GM12892 (cell line): ENCODE data around the gene DEPDC7. TPM values are rescaled to one million over a fixed set of nuclear protein-coding genes. Genes with fewer than 3 reads are reported as not detected.
"Not testable (repeated sequence)": the region's sequence is repeated elsewhere in the genome, so short reads cannot be mapped to it uniquely, and the experiment has no call there.

Experiments
- DNase-seq: peaks from one replicate; pipeline ENCODE4 v3.0.0; 2011; ENCODE audit not compliant: insufficient read length
- FAIRE-seq: peaks from 2 replicates; lab custom pipeline; 2011; peaks lifted over from hg19 to GRCh38; lab: Jason Lieb, UNC
- POLR2A ChIP-seq: IDR thresholded peaks from 2 replicates; pipeline ENCODE4 v1.6.1; 2011; ENCODE audit warnings: low read depth, low read length, control low read depth
- POLR2AphosphoS5 ChIP-seq: IDR thresholded peaks from 2 replicates; pipeline ENCODE4 v1.6.1; 2011; ENCODE audit warnings: low read depth, low read length, control low read depth
- TAF1 ChIP-seq: IDR thresholded peaks from 2 replicates; pipeline ENCODE4 v1.6.1; 2011; ENCODE audit warnings: low read depth, mild to moderate bottlenecking, control low read depth, low read length, borderline replicate concordance
- polyA plus RNA-seq: library from polyadenylated mRNA; unstranded; fragments of >200 nt; gene quantifications from one replicate; pipeline ENCODE4 v1.2.1, GENCODE V29; 2012; ENCODE audit warnings: missing spikeins, inconsistent platforms; ENCODE audit not compliant: missing spikeins

DEPDC7 gene
- polyA plus RNA-seq: 0.36 TPM

GRCh38 chr11:33015621-33016551 is at the start of gene DEPDC7:
DEPDC7 (plus strand) TSS chr11:33015878; CDS start chr11:33015956, 78 bp downstream.
- peak; percentile 24 for FAIRE-seq
- peak; percentile 43 for DNase-seq
- TF ChIP-seq POLR2A (no peak), TAF1 (no peak), POLR2AphosphoS5 (no peak)

GRCh38 chr11:32968541-32968940 is 47.1 kb upstream of the DEPDC7 start:
- TF ChIP-seq POLR2AphosphoS5 (no peak), POLR2A (no peak), TAF1 (no peak)
- DNase-seq (no peak), FAIRE-seq (peak; percentile 50)

GRCh38 chr11:32972233-32972632 is 43.4 kb upstream of the DEPDC7 start:
- DNase-seq, FAIRE-seq: not testable (repeated sequence)

- FAIRE-seq (no peak), DNase-seq (no peak)
Measured at GRCh38 chr11:32972781-32973180, 42.9 kb upstream of the DEPDC7 start.

GRCh38 chr11:32982626-32983025 is 33.1 kb upstream of the DEPDC7 start:
- FAIRE-seq (no peak), DNase-seq (no peak)
- TF ChIP-seq TAF1: no peak
- TF ChIP-seq POLR2A: no peak
- no peak for TF ChIP-seq POLR2AphosphoS5

More at GRCh38 chr11:32972781-32973180, 42.9 kb upstream of the DEPDC7 start:
- TF ChIP-seq TAF1 (no peak), POLR2AphosphoS5 (no peak), POLR2A (no peak)

- no peak for DNase-seq
- FAIRE-seq: no peak
- TF ChIP-seq TAF1 (no peak), POLR2A (no peak), POLR2AphosphoS5 (no peak)
Measured at GRCh38 chr11:32983506-32983905, 32.2 kb upstream of the DEPDC7 start.

GRCh38 chr11:32985600-32985999 is 30.1 kb upstream of the DEPDC7 start:
- DNase-seq (no peak), FAIRE-seq (no peak)
- TF ChIP-seq TAF1 (no peak), POLR2AphosphoS5 (no peak), POLR2A (no peak)

GRCh38 chr11:32987851-32988250 is 27.8 kb upstream of the DEPDC7 start:
- TF ChIP-seq TAF1 (no peak), POLR2A (no peak), POLR2AphosphoS5 (no peak)
- DNase-seq: no peak
- FAIRE-seq: no peak

- TF ChIP-seq POLR2AphosphoS5 (no peak), TAF1 (no peak), POLR2A (no peak)
- no peak for DNase-seq
- no peak for FAIRE-seq
Measured at GRCh38 chr11:32990481-32990880, 25.2 kb upstream of the DEPDC7 start.

GRCh38 chr11:32991427-32991826 is 24.3 kb upstream of the DEPDC7 start:
- TF ChIP-seq TAF1 (no peak), POLR2A (no peak), POLR2AphosphoS5 (no peak)
- FAIRE-seq (no peak), DNase-seq (no peak)

- FAIRE-seq: no peak
- DNase-seq: no peak
- TF ChIP-seq POLR2AphosphoS5: no peak
Measured at GRCh38 chr11:32991898-32992297, 23.8 kb upstream of the DEPDC7 start.

- no peak for FAIRE-seq
- TF ChIP-seq POLR2AphosphoS5 (no peak), POLR2A (no peak), TAF1 (no peak)
- DNase-seq: no peak
Measured at GRCh38 chr11:33000181-33000580, 15.5 kb upstream of the DEPDC7 start.
